Pancreas (tissue), 10 donors: Measurements from ENCODE around the gene SERINC2. TPM values are rescaled to one million over a fixed set of nuclear protein-coding genes. Genes with fewer than 3 reads are reported as not detected.

Source experiments
- ATAC-seq, 4 donors: fragments of 200-7000 bp; cut with Tn5 transposase; one replicate each; pipeline versions ENCODE4 v1.8.0 to v1.9.1; 2020; ENCODE audit warnings: mild to moderate bottlenecking in 4 of 4, moderate library complexity in 4 of 4
- DNase-seq, 6 donors: peaks; one replicate each; pipeline ENCODE4 v3.0.0-alpha.2; 2020
- FAIRE-seq: peaks from 2 replicates; lab custom pipeline; 2012; peaks lifted over from hg19 to GRCh38; lab: Jason Lieb, UNC
- H3K27ac ChIP-seq, 4 donors: fragments of 200-600 bp; sonication (generic); 1 replicate in 3 of 4; 2 replicates in 1 of 4; pipeline versions ENCODE4 v1.5.0 to v1.8.0; 2020
- H3K27me3 ChIP-seq, 4 donors: fragments of 200-600 bp; one replicate each; pipeline ENCODE4 v1.8.0; 2021
- H3K36me3 ChIP-seq, 3 donors: fragments of 200-600 bp; sonication (generic) in 1 of 3; one replicate each; pipeline versions ENCODE4 v1.5.0 to v1.8.0; 2020 to 2021
- H3K4me1 ChIP-seq, 3 donors: fragments of 200-600 bp; one replicate each; pipeline ENCODE4 v1.8.0; 2021
- H3K4me3 ChIP-seq, 4 donors: fragments of 200-600 bp; sonication (generic) in 2 of 4; one replicate each; pipeline versions ENCODE4 v1.5.0 to v1.8.0; 2020 to 2021
- H3K9me3 ChIP-seq, 4 donors: fragments of 200-600 bp; one replicate each; pipeline ENCODE4 v1.8.0; 2021
- CTCF ChIP-seq, 4 donors: fragments of 200-600 bp; sonication (generic) in 3 of 4; IDR thresholded peaks; one replicate each; pipeline versions ENCODE4 v1.5.0 to v1.8.0; 2021; ENCODE audit warnings: antibody characterized with exemption in 4 of 4
- WGBS, 2 donors: extraction: QIAGEN DNeasy Blood & Tissue Kit; methylation state at CpG; one replicate each; pipeline ENCODE4 v1.1.7; 2013; 5-methylcytosine and 5-hydroxymethylcytosine counted together
- intact Hi-C, 3 donors: fragments of 100-400 bp; cut with DNase I; formaldehyde crosslinking; loops; one replicate each; pipeline versions ENCODE4 v1.11.1 to v1.14.2; 2022
- polyA plus RNA-seq, 2 donors: library from polyadenylated mRNA; stranded (reverse); fragments of 200-250 nt; gene quantifications; one replicate each; pipeline ENCODE4 v1.2.3, GENCODE V29; 2013
- total RNA-seq, 6 donors: library from RNA; stranded (reverse); fragmentation: NEBNext Ultra II Directional in 4 of 6; extraction: Animal tissue kit (Norgen Biotek cat#: 25700) in 4 of 6; gene quantifications; one replicate each; pipeline versions ENCODE4 v1.2.1 to v1.2.4, GENCODE V29; 2021 to 2023
- donor health status: healthy with polysubstance abuse.
- donor health status: DM: no; HTN: no; CAD: no; lungs with moderate emphysema.
- donor health status: DM: no; HTN: no; CAD: no.
- donor health status: control.
- donor health status: control.
- donor health status: Bipolar disorder and iron deficiency.
- donor health status: DM: yes; HTN: yes; CAD: no.
- donor health status: DM: no; HTN: no; CAD: no.
- donor health status: DM: no; HTN: no; CAD: no.
- donor health status: DM: yes; HTN: yes; CAD: no.

SERINC2 gene
- total and polyA plus RNA-seq, 8 donors, result 8.8 to 38.9 (median 19.7) TPM

- FAIRE-seq (no peak), ATAC-seq (no peak), DNase-seq (no peak)
- intact Hi-C loops, result loop anchor here in 1 of 3 donors (10.0 kb wide), 1 partner anchor 155 kb away; no protein-coding TSS in a partner anchor
- no peak overlapping the region for H3K4me3 ChIP-seq
- no peak overlapping the region for H3K27ac ChIP-seq
- no peaks in the 10 kb centered on the region for H3K27me3 ChIP-seq
- H3K9me3 ChIP-seq, result no peaks in the 10 kb centered on the region
- 70 to 74% methylated on average over 7 of the region's 7 CpGs for WGBS, 2 donors
- no peak for TF ChIP-seq CTCF (IDR thresholded peaks at IDR 0.05)
- H3K36me3 ChIP-seq, result no peaks in the 10 kb centered on the region
- no peaks in the 10 kb centered on the region for H3K4me1 ChIP-seq
These were observed 22.9 kb upstream of the SERINC2 start for GRCh38 chr1:31390071-31390470.

DNA sequence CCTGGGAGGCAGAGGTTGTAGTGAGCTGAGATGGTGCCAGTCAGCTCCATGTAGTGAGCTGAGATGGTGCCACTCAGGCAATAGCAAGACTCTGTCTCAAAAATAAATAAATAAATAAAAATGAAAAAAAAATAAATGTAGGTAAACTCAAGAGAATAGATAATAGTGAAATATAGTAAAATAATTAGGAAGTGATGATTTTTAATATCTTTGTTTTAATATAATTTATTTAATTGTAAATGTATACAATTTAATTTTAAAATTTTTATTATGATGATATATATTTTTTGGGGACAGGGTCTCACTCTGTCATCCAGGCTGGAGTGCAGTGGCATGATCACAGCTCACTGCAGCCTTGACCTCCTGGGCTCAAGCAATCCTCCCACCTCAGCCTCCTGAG is 19.6 kb upstream of the SERINC2 start:
- Histone ChIP-seq H3K27ac (no peak overlapping the region), H3K4me1 (no peaks in the 10 kb centered on the region), H3K9me3 (no peaks in the 10 kb centered on the region), H3K4me3 (no peak overlapping the region), H3K27me3 (no peaks in the 10 kb centered on the region), H3K36me3 (no peaks in the 10 kb centered on the region)
- intact Hi-C loops, result loop anchor here in 1 of 3 donors (10.0 kb wide), 1 partner anchor 151 kb away; no protein-coding TSS in a partner anchor
- no peak for FAIRE-seq
- ATAC-seq, result no peak
- TF ChIP-seq CTCF (IDR thresholded peaks at IDR 0.05), result no peak
- no peak for DNase-seq

DNA sequence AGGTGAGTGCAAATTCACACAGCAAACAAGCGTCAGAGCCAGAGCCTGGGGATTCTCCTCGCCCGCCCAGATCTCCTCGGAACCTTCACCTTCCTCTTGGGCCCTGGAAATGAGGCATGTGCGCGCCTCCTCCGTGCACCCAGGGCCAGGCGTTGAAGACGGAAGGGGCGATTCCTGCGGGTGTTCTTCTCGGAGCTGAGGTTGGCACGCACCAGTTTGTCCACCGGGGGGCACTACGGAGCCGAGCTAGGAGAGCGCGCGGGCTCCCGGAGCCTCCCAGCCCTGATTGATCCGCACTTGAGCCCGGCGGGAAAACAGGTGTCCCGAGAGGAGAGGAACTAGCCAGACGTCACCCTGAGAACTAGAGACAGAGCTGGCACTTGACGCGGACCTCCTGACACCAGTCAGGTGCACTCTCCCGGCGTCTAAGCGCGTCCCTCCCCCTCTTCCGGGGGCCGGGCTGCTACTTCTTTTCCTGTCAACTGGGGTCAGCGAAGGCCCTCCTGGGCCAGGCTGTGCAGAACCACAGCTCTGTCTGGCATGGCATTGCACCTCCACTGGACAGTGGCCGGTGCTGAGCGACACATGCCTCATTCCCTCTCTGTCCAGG is 18.3 kb upstream of the SERINC2 start:
- Histone ChIP-seq H3K4me1 (no peaks in the 10 kb centered on the region), H3K36me3 (no peaks in the 10 kb centered on the region), H3K9me3 (no peaks in the 10 kb centered on the region), H3K27ac (no peak overlapping the region), H3K27me3 (no peaks in the 10 kb centered on the region), H3K4me3 (peak overlapping the region in 2 of 4 donors; percentile 21 to 31)
- 1% methylated on average over 36 of the region's 36 CpGs for WGBS, 2 donors
- ATAC-seq (peak; percentile 98 to 99 (median 99)), FAIRE-seq (peak; percentile 20), DNase-seq (peak; percentile 77 to 96 (median 89))
- TF ChIP-seq CTCF (IDR thresholded peaks at IDR 0.05), result peak; percentile 86 to 93 (median 88)
- intact Hi-C loops, result loop anchor here in 2 of 3 donors (5.0 to 10.0 kb wide), 2 partner anchors 150 to 153 kb away; no protein-coding TSS in a partner anchor

DNA sequence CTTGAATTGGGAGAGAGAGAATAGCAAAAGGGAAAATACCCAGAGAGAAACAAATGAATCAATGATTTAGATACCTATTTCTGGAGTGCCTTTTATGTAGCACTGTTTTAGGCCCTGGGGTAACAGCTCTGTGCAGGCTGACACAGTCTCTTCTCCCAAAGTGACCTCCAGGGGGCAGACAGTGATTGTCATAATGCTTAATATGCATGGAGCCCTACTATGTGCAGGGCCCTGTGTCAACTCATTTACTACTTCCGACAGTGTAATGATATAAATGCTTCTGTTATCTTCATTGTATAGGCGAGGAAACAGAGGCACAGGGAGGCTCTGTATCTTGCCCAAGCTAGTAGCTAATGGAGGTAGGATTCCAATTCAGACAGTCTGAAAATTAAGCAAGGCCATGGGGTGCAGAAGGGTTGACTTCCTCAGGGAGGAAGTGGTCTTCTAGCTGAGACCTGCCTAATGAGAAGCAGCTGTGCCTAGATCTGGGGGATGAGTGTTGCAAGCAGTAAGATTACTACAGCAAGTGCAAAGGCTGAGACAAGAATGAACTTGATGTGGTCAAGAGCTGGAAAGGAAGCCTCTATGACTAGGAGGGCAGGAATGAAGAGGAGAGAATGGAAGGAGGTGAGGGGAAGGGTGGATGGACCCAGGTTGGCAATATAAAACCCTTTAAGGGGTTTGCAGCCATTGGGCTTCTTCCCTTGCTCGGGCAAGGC is 16.2 kb upstream of the SERINC2 start:
- H3K4me3 ChIP-seq, result no peak overlapping the region
- no peaks in the 10 kb centered on the region for H3K4me1 ChIP-seq
- intact Hi-C loops, result loop anchor here in 2 of 3 donors (5.0 to 10.0 kb wide), 2 partner anchors 148 to 151 kb away; no protein-coding TSS in a partner anchor
- H3K36me3 ChIP-seq, result no peaks in the 10 kb centered on the region
- TF ChIP-seq CTCF (IDR thresholded peaks at IDR 0.05), result no peak
- 84 to 90% methylated on average over 3 of the region's 3 CpGs for WGBS, 2 donors
- no peak for DNase-seq
- no peak for FAIRE-seq
- no peaks in the 10 kb centered on the region for H3K27me3 ChIP-seq
- no peak overlapping the region for H3K27ac ChIP-seq
- no peak for ATAC-seq
- no peaks in the 10 kb centered on the region for H3K9me3 ChIP-seq
